Measurements from ENCODE around the gene RNF144B.

DNA sequence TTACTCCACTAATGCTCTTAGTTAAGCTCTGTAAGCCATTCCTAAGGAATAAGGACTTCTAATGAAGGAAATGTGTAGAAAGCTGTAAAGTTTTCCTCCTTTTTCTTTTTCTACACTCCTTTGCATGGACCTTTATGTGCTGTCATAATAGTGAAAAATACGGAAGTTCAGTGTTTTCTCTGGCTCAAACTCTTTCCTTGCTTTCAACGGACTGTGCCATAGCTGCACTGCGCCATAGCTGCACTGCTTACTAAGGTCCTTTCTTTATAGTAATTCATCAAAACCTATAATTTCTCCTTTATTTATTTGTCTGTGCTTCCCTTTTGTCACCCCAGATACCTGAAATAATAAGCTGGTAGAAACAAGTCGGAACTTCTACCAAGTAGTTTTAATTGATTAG lies 67.3 kb downstream of the RNF144B start:
- TF ChIP-seq, protein P1, sequence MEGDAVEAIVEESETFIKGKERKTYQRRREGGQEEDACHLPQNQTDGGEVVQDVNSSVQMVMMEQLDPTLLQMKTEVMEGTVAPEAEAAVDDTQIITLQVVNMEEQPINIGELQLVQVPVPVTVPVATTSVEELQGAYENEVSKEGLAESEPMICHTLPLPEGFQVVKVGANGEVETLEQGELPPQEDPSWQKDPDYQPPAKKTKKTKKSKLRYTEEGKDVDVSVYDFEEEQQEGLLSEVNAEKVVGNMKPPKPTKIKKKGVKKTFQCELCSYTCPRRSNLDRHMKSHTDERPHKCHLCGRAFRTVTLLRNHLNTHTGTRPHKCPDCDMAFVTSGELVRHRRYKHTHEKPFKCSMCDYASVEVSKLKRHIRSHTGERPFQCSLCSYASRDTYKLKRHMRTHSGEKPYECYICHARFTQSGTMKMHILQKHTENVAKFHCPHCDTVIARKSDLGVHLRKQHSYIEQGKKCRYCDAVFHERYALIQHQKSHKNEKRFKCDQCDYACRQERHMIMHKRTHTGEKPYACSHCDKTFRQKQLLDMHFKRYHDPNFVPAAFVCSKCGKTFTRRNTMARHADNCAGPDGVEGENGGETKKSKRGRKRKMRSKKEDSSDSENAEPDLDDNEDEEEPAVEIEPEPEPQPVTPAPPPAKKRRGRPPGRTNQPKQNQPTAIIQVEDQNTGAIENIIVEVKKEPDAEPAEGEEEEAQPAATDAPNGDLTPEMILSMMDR (conservative IDR thresholded peaks at IDR 0.05): no peak
- no peak for TF ChIP-seq EZH2 (IDR thresholded peaks at IDR 0.05; ENCODE audit: low read depth)

All from PC-9 (cell line).